Renal cortical epithelial cell (primary cell): ENCODE data around the gene ETFB. TPM values are rescaled to one million over a fixed set of nuclear protein-coding genes. Genes with fewer than 3 reads are reported as not detected.

Experiments
- DNase-seq: peaks from one replicate; pipeline ENCODE4 v3.0.0-alpha.2; 2011; ENCODE audit warnings: low read depth
- total RNA-seq: library from RNA; depleted of rRNA; stranded (reverse); fragments of >200 nt; gene quantifications from 2 replicates; pipeline ENCODE4 v1.2.3, GENCODE V29; 2014

The ETFB gene
- total RNA-seq, 1 donor from 2014 or later = 74.0 TPM

GRCh38 chr19:51372649-51373504, 6.7 kb upstream of the ETFB start, which contains the start of gene NKG7:
NKG7 (minus strand) TSS chr19:51372654; CDS start chr19:51372535, 119 bp downstream.
- DNase-seq = no peak

- DNase-seq = no peak
Observed at GRCh38 chr19:51372021-51372648, 5.9 kb upstream of the ETFB start.

GRCh38 chr19:51371186-51371690, 5.0 kb upstream of the ETFB start:
- no peak for DNase-seq

GRCh38 chr19:51370230-51370629, 4.0 kb upstream of the ETFB start:
- DNase-seq = no peak

- DNase-seq = no peak
Observed at GRCh38 chr19:51368366-51369282, 2.4 kb upstream of the ETFB start, which contains the start of gene CLDND2. CLDND2 (minus strand) TSS chr19:51369003; CDS start chr19:51368577, 426 bp downstream.

- DNase-seq = peak; percentile 88
Observed at GRCh38 chr19:51367565-51368365, 1.6 kb upstream of the ETFB start.

- DNase-seq = no peak
Observed at GRCh38 chr19:51367255-51367564, 1.0 kb upstream of the ETFB start.

- peak; percentile 95 for DNase-seq
Observed at GRCh38 chr19:51366389-51367254, 434 bp upstream of the ETFB start.

GRCh38 chr19:51365211-51365964, 800 bp downstream of the ETFB start:
- DNase-seq = peak; percentile 45

- no peak for DNase-seq
Observed at GRCh38 chr19:51364200-51365106, 1.7 kb downstream of the ETFB start.

GRCh38 chr19:51361239-51361638, 4.9 kb downstream of the ETFB start:
- DNase-seq = no peak

- DNase-seq = peak; percentile 43
Observed at GRCh38 chr19:51359294-51359693, 6.9 kb downstream of the ETFB start.

- no peak for DNase-seq
Observed at GRCh38 chr19:51357952-51358351, 8.2 kb downstream of the ETFB start.

- no peak for DNase-seq
Observed at GRCh38 chr19:51356159-51356801, 9.9 kb downstream of the ETFB start.

GRCh38 chr19:51354742-51355148, 11.4 kb downstream of the ETFB start:
- DNase-seq = no peak

GRCh38 chr19:51354103-51354741, 12.0 kb downstream of the ETFB start:
- no peak for DNase-seq

- no peak for DNase-seq
Observed at GRCh38 chr19:51352783-51353360, 13.3 kb downstream of the ETFB start.
